Measurements from ENCODE around the gene FHOD1. TPM values are rescaled to one million over a fixed set of nuclear protein-coding genes. Genes with fewer than 3 reads are reported as not detected.
A peak's percentile ranks its signal among the peaks of the same experiment; 100 is the strongest.

The FHOD1 gene
- total and polyA plus RNA-seq, 10 of the 15 experiments (the other 5 are each of a cell fraction or from before 2014, with no cell fraction given), result 8.9 to 65.7 (median 18.1) TPM

- FAIRE-seq, result no peak
- POLR2A ChIA-PET, result no interaction called here
- Histone ChIP-seq H3K9me3 (replicated peaks; ENCODE audit: control insufficient read depth, insufficient read depth, low read length) (no peaks in the 10 kb centered on the region), H3K79me2 (ENCODE audit: control insufficient read depth, insufficient read depth, low read length) (no peaks in the 10 kb centered on the region), H2AFZ (ENCODE audit: control insufficient read depth, low read depth, low read length) (no peak overlapping the region), H3K9ac (ENCODE audit: control insufficient read depth, insufficient read depth, low read length) (no peak overlapping the region), H3K4me3 (no peak overlapping the region), H3K36me3 (ENCODE audit: control insufficient read depth in 2 of 2, insufficient read depth in 2 of 2, low read length in 1 of 2) (peaks cover 14 to 51% of the 10 kb centered on the region in 2 experiments), H3K4me1 (ENCODE audit: control insufficient read depth, insufficient read depth, low read length) (no peaks in the 10 kb centered on the region), H3K27ac (ENCODE audit: control insufficient read depth, insufficient read depth) (no peak overlapping the region), H3K27me3 (replicated peaks in 1 of 2; ENCODE audit: control insufficient read depth in 2 of 2, insufficient read depth in 2 of 2, low read length in 1 of 2) (no peaks in the 10 kb centered on the region), H3K4me2 (ENCODE audit: control insufficient read depth, insufficient read depth) (no peak overlapping the region), H4K20me1 (ENCODE audit: control insufficient read depth, insufficient read depth) (peaks cover 4% of the 10 kb centered on the region; the same call in 1 of the 2 replicates)
- SMC1A ChIA-PET (ENCODE audit: uncharacterized antibody, unreplicated experiment), result no interaction called here
- in situ Hi-C loops (cut with MboI) (no loop called here), intact Hi-C loops (cut with micrococcal nuclease; ENCODE audit: unreplicated experiment) (no loop called here)
- no TSS peak for BruUV-seq (replicated peaks)
- 0 out of 2 replicates have a peak, but pooled peaks have one; percentile 41 for TF ChIP-seq POLR2A (IDR thresholded peaks at IDR 0.05; ENCODE audit: low read depth, low read length)
- no peak for TF ChIP-seq NFYA (IDR thresholded peaks at IDR 0.05; ENCODE audit: borderline replicate concordance, low read depth, low read length)
- CTCF ChIA-PET, result no interaction called here
- WGBS (ENCODE audit: insufficient coverage, insufficient replicate concordance, low lambda C conversion rate, missing lambda C conversion rate), result 85% methylated on average over 8 of the region's 8 CpGs
- RAD21 ChIA-PET (ENCODE audit: unreplicated experiment), result no interaction called here
- no peak for DNase-seq (ENCODE audit: low read depth, low spot score)
- no peak for ATAC-seq
Measured at GRCh38 chr16:67200491-67200890, 46.8 kb downstream of the FHOD1 start.

- no peak for DNase-seq (ENCODE audit: low read depth, low spot score)
- TF ChIP-seq SUPT20H (IDR thresholded peaks at IDR 0.05; ENCODE audit: borderline replicate concordance, control insufficient read depth, low read depth, low read length) (no peak), RUNX3 (IDR thresholded peaks at IDR 0.05; ENCODE audit: low read length) (no peak), RELB (IDR thresholded peaks at IDR 0.05; ENCODE audit: low read depth) (no peak), SMARCA5 (IDR thresholded peaks at IDR 0.05) (no peak), BACH1 (IDR thresholded peaks at IDR 0.05; ENCODE audit: borderline replicate concordance) (no peak), WRNIP1 (IDR thresholded peaks at IDR 0.05; ENCODE audit: borderline replicate concordance, low read depth, low read length) (no peak), HSF1 (IDR thresholded peaks at IDR 0.05; ENCODE audit: low read depth, low read length) (no peak), PBX3 (IDR thresholded peaks at IDR 0.05; ENCODE audit: insufficient replicate concordance, low read depth, low read length) (no peak), EP300 (IDR thresholded peaks at IDR 0.05; ENCODE audit: borderline replicate concordance in 1 of 2, control insufficient read depth in 1 of 2, low read depth in 2 of 2, low read length in 2 of 2) (no peak), FOS (IDR thresholded peaks at IDR 0.05; ENCODE audit: borderline replicate concordance, extremely low read depth, insufficient read length) (no peak), SUZ12 (IDR thresholded peaks at IDR 0.05; ENCODE audit: unreplicated experiment) (no peak), NFYB (IDR thresholded peaks at IDR 0.05; ENCODE audit: insufficient read depth, low read depth, low read length) (no peak), ATF7 (IDR thresholded peaks at IDR 0.05; ENCODE audit: low read depth) (no peak)
Measured at GRCh38 chr16:67199808-67200198, 47.5 kb downstream of the FHOD1 start.

More at GRCh38 chr16:67199808-67200198, 47.5 kb downstream of the FHOD1 start:
- no peak overlapping the region for H3K4me3 ChIP-seq
- H3K4me1 ChIP-seq (ENCODE audit: control insufficient read depth, insufficient read depth, low read length), result no peaks in the 10 kb centered on the region
- no peak overlapping the region for H3K4me2 ChIP-seq (ENCODE audit: control insufficient read depth, insufficient read depth)
- POLR2A ChIA-PET, result no interaction called here
- H3K27ac ChIP-seq (ENCODE audit: control insufficient read depth, insufficient read depth), result no peak overlapping the region
- FAIRE-seq, result no peak
- no peak overlapping the region for H2AFZ ChIP-seq (ENCODE audit: control insufficient read depth, low read depth, low read length)
- intact Hi-C loops (cut with micrococcal nuclease; ENCODE audit: unreplicated experiment) (no loop called here), in situ Hi-C loops (cut with MboI) (no loop called here)
- SMC1A ChIA-PET (ENCODE audit: uncharacterized antibody, unreplicated experiment), result no interaction called here
- peaks cover 21 to 52% of the 10 kb centered on the region in 2 experiments for H3K36me3 ChIP-seq (ENCODE audit: control insufficient read depth in 2 of 2, insufficient read depth in 2 of 2, low read length in 1 of 2)
- H4K20me1 ChIP-seq (ENCODE audit: control insufficient read depth, insufficient read depth), result peaks cover 7% of the 10 kb centered on the region; the same call in 1 of the 2 replicates
- H3K9me3 ChIP-seq (replicated peaks; ENCODE audit: control insufficient read depth, insufficient read depth, low read length), result no peaks in the 10 kb centered on the region
- H3K27me3 ChIP-seq (replicated peaks in 1 of 2; ENCODE audit: control insufficient read depth in 2 of 2, insufficient read depth in 2 of 2, low read length in 1 of 2), result no peaks in the 10 kb centered on the region
- no peak overlapping the region for H3K9ac ChIP-seq (ENCODE audit: control insufficient read depth, insufficient read depth, low read length)
- RAD21 ChIA-PET (ENCODE audit: unreplicated experiment), result no interaction called here
- CTCF ChIA-PET, result no interaction called here
- no TSS peak for BruUV-seq (replicated peaks)
- no peak for ATAC-seq
- no peaks in the 10 kb centered on the region for H3K79me2 ChIP-seq (ENCODE audit: control insufficient read depth, insufficient read depth, low read length)
- 96% methylated on average over 15 of the region's 22 CpGs for WGBS (ENCODE audit: insufficient coverage, insufficient replicate concordance, low lambda C conversion rate, missing lambda C conversion rate)

Data from GM12878 (cell line).